ENCODE measurements around the gene LDHA. TPM values are rescaled to one million over a fixed set of nuclear protein-coding genes. Genes with fewer than 3 reads are reported as not detected.

The LDHA gene
- total and polyA plus RNA-seq, 2 of the 13 experiments (the other 11 are each of a cell fraction or from before 2014, with no cell fraction given): 805 to 1,547 TPM

GRCh38 chr11:18394275-18394927 lies at the start of gene LDHA (continued):
- TF ChIP-seq ZBTB10 (CRISPR knock-in tag; IDR thresholded peaks at IDR 0.05; ENCODE audit: borderline replicate concordance): peak; percentile 16; the same call in 1 of the 2 replicates
- no peak for TF ChIP-seq NFE2L2 (IDR thresholded peaks at IDR 0.05; ENCODE audit: low read length)
- TF ChIP-seq SYNCRIP (IDR thresholded peaks at IDR 0.05; ENCODE audit: insufficient read depth, low read depth, low read length): no peak
- TF ChIP-seq KMT2A (CRISPR knock-in tag; IDR thresholded peaks at IDR 0.05): peak; percentile 80
- TF ChIP-seq ZBTB7B (CRISPR knock-in tag; IDR thresholded peaks at IDR 0.05): peak; percentile 84
- no peak for TF ChIP-seq TERF1 (CRISPR knock-in tag; IDR thresholded peaks at IDR 0.05)
- TF ChIP-seq ZHX2 (IDR thresholded peaks at IDR 0.05; ENCODE audit: low read depth): 0 out of 2 replicates have a peak, but pooled peaks have one; percentile 43
- peak; percentile 59 for TF ChIP-seq ZHX2 (CRISPR knock-in tag; IDR thresholded peaks at IDR 0.05; ENCODE audit: borderline replicate concordance)
- TF ChIP-seq BHLHE40 (IDR thresholded peaks at IDR 0.05; ENCODE audit: low read length): peak; percentile 86
- no peak for TF ChIP-seq CC2D1A (CRISPR knock-in tag; IDR thresholded peaks at IDR 0.05)
- 0 out of 2 replicates have a peak, but pooled peaks have one; percentile 14 for TF ChIP-seq HNF4A (CRISPR knock-in tag; IDR thresholded peaks at IDR 0.05)
- TF ChIP-seq IKZF4 (CRISPR knock-in tag; IDR thresholded peaks at IDR 0.05; ENCODE audit: borderline replicate concordance, low read depth, not compliant biosample characterization): peak; percentile 90
- peak; percentile 95 for TF ChIP-seq ZSCAN5A (CRISPR knock-in tag; IDR thresholded peaks at IDR 0.05; ENCODE audit: borderline replicate concordance)
- peak; percentile 96 for TF ChIP-seq CAMTA2 (CRISPR knock-in tag; IDR thresholded peaks at IDR 0.05; ENCODE audit: borderline replicate concordance)
- peak; percentile 94 for TF ChIP-seq SKIL (CRISPR knock-in tag; IDR thresholded peaks at IDR 0.05; ENCODE audit: borderline replicate concordance)
